GM13976 (cell line): ENCODE results near the gene SLC19A1.
"Not testable (repeated sequence)": the region's sequence is repeated elsewhere in the genome, so short reads cannot be mapped to it uniquely, and the experiment has no call there.

Experiments
- DNase-seq: peaks from one replicate; pipeline ENCODE4 v3.0.0; 2012; ENCODE audit warnings: low spot score
- CTCF ChIP-seq: IDR thresholded peaks from 2 replicates; pipeline ENCODE4 v1.5.1; 2012; ENCODE audit warnings: borderline replicate concordance, mild to moderate bottlenecking; ENCODE audit not compliant: insufficient read depth; ENCODE audit errors: extremely low read depth, missing control alignments, control extremely low read depth
- in situ Hi-C: fragments of 300-500 bp; cut with MboI; formaldehyde crosslinking; loops from one replicate; pipeline ENCODE4 v1.12.0; 2022; ENCODE audit warnings: low sequenced_read_pairs, mixed read lengths, inconsistent platforms; ENCODE audit not compliant: unreplicated experiment

The SLC19A1 gene

GRCh38 chr21:45532826-45533360 is 9.3 kb downstream of the SLC19A1 start:
- no peak for DNase-seq
- in situ Hi-C loops, result no loop called here
- TF ChIP-seq CTCF, result no peak

- in situ Hi-C loops, result no loop called here
- no peak for DNase-seq
- no peak for TF ChIP-seq CTCF
Observed at GRCh38 chr21:45531393-45532215, 10.6 kb downstream of the SLC19A1 start.

- DNase-seq, in situ Hi-C loops: not testable (repeated sequence)
Observed at GRCh38 chr21:45531114-45531392, 11.2 kb downstream of the SLC19A1 start.

DNA sequence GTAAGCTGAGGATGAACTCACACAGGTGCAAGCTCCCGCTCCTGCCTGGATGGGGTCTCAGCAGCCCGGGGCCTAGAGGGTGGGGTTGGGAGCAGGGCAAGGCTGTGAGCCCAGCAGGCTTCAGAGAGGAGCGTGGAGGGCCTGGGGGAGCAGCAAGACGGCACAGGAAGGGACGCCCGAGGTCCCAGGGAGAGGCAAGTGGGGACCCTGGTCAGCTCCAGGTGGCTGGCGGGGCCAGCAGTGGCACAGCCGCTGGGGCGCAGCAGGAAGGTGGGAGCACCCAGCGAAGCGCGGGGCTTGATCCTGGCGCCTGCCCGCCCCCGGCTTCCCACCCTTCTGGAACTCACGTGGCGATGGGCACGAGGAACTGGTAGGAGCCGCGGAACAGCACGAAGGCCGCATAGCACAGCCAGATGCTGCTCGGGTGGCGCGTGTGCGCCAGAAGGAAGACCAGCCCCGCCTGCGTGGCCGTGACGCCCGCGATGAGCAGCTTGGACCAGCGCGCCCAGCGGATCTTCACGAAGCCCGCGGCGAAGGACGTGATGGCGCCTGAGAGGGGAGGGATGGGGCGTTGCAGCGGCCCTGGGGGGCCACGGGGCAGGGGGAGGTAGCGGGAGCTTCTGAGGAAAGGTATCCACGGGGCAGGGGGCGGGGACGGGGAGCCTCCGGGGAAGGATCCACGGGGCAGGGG is 11.7 kb downstream of the SLC19A1 start:
- DNase-seq, result no peak
- no peak for TF ChIP-seq CTCF
- in situ Hi-C loops, result no loop called here

DNA sequence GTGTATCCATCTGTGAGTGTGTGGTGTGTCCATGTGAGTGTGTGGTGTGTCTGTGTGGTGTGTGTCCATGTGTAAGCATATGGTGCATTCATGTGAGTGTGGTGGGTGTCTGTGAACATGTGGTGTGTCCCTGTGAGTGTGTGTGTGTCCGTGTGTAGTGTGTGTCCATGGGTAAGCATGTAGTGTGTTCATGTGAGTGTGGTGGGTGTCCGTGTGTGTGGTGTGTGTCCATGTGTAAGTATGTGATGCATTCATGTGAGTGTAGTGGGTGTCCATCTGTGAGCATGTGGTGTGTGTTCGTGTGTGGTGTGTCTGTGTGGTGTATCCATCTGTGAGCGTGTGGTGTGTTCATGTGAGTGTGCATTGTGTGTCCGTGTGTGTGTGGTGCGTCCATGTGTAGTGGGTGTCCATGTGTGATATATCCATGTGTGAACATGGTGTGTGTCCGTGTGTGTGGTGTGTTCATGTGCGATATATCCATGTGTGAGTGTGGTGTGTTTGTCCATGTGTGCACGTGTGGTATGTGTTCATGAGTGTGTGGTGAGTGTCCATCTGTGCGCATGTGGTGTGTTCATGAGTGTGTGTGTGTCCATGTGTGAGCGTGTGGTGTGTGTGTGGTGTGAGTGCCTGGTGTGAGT is 12.3 kb downstream of the SLC19A1 start:
- DNase-seq, result no peak
- in situ Hi-C loops, result no loop called here
- no peak for TF ChIP-seq CTCF

GRCh38 chr21:45528981-45529784 is 13.1 kb downstream of the SLC19A1 start:
- in situ Hi-C loops, result no loop called here
- TF ChIP-seq CTCF, result no peak

More at GRCh38 chr21:45528981-45529784, 13.1 kb downstream of the SLC19A1 start:
- DNase-seq, result no peak
